ENCODE results near the gene PIK3R6.
"Not testable (repeated sequence)": the region's sequence is repeated elsewhere in the genome, so short reads cannot be mapped to it uniquely, and the experiment has no call there.

The PIK3R6 gene

GRCh38 chr17:8829036-8829941, 38.2 kb downstream of the PIK3R6 start:
- no peak for DNase-seq (ENCODE audit: low read depth in 3 of 3, low spot score in 1 of 3)

GRCh38 chr17:8828517-8828875, 39.0 kb downstream of the PIK3R6 start:
- DNase-seq (ENCODE audit: low read depth in 3 of 3, low spot score in 1 of 3) = no peak

- DNase-seq (ENCODE audit: low read depth in 3 of 3, low spot score in 1 of 3) = no peak
Measured at GRCh38 chr17:8826808-8827435, 40.6 kb downstream of the PIK3R6 start.

GRCh38 chr17:8825802-8826201, 41.7 kb downstream of the PIK3R6 start:
- no peak for DNase-seq (ENCODE audit: low read depth in 3 of 3, low spot score in 1 of 3)

- no peak for DNase-seq (ENCODE audit: low read depth in 3 of 3, low spot score in 1 of 3)
Measured at GRCh38 chr17:8823279-8823678, 44.2 kb downstream of the PIK3R6 start.

- DNase-seq (ENCODE audit: low read depth in 3 of 3, low spot score in 1 of 3) = no peak
Measured at GRCh38 chr17:8822401-8823035, 45.0 kb downstream of the PIK3R6 start.

GRCh38 chr17:8821446-8822105, 45.9 kb downstream of the PIK3R6 start:
- DNase-seq (ENCODE audit: low read depth in 3 of 3, low spot score in 1 of 3) = no peak

- DNase-seq (ENCODE audit: low read depth in 3 of 3, low spot score in 1 of 3) = no peak
Measured at GRCh38 chr17:8820311-8821010, 47.0 kb downstream of the PIK3R6 start.

GRCh38 chr17:8818654-8819330, 48.7 kb downstream of the PIK3R6 start:
- DNase-seq (ENCODE audit: low read depth in 3 of 3, low spot score in 1 of 3) = no peak

- no peak for DNase-seq (ENCODE audit: low read depth in 3 of 3, low spot score in 1 of 3)
Measured at GRCh38 chr17:8818047-8818446, 49.4 kb downstream of the PIK3R6 start.

- DNase-seq (ENCODE audit: low read depth in 3 of 3, low spot score in 1 of 3) = no peak
Measured at GRCh38 chr17:8806926-8807550, 60.4 kb downstream of the PIK3R6 start.

- DNase-seq (ENCODE audit: low read depth in 3 of 3, low spot score in 1 of 3) = no peak
Measured at GRCh38 chr17:8806253-8806925, 61.1 kb downstream of the PIK3R6 start.

GRCh38 chr17:8805396-8805795, 62.1 kb downstream of the PIK3R6 start:
- not testable (repeated sequence) for DNase-seq (ENCODE audit: low read depth in 3 of 3, low spot score in 1 of 3)

GRCh38 chr17:8803531-8804420, 63.7 kb downstream of the PIK3R6 start:
- no peak for DNase-seq (ENCODE audit: low read depth in 3 of 3, low spot score in 1 of 3)

- DNase-seq (ENCODE audit: low read depth in 3 of 3, low spot score in 1 of 3) = no peak
Measured at GRCh38 chr17:8801135-8801840, 66.2 kb downstream of the PIK3R6 start.

GRCh38 chr17:8800656-8801055, 66.8 kb downstream of the PIK3R6 start:
- DNase-seq (ENCODE audit: low read depth in 3 of 3, low spot score in 1 of 3) = no peak

- no peak for DNase-seq (ENCODE audit: low read depth in 3 of 3, low spot score in 1 of 3)
Measured at GRCh38 chr17:8799570-8800212, 67.8 kb downstream of the PIK3R6 start.
